ENCODE results near the gene GPRC5C. TPM values are rescaled to one million over a fixed set of nuclear protein-coding genes. Genes with fewer than 3 reads are reported as not detected.

Gene GPRC5C
- total and polyA plus RNA-seq, 4 donors: 34.2 to 195 (median 119) TPM

DNA sequence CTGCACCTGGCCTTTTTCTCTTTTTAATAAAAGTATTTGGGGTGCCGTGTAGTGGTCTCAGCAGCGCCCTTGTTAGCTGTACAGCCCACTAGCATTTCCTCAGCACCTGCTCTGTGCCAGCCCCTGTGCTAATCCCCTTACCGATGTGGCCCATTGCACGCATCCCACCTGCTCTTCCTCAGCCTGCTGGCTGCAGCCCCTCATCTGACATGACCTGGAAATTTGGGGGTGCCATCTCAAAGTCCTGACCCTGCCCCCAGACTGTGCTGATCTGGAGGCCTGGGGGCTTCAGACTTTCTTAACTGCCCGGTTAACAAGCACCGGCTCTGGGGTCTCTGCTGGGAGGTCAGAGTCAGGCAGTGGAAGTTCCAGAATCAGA, 10.4 kb downstream of the GPRC5C start:
- DNase-seq (ENCODE audit: low spot score): no peak
- Histone ChIP-seq H3K4me3 (ENCODE audit: low read depth in 1 of 3, low read length in 3 of 3) (no peak overlapping the region), H3K9ac (ENCODE audit: low read depth in 1 of 2, low read length in 2 of 2) (peak overlapping the region in 1 of 2 donors; percentile 83), H3K27ac (ENCODE audit: low read depth in 1 of 2, low read length in 2 of 2) (peak overlapping the region; percentile 83 to 99), H3K36me3 (ENCODE audit: control insufficient read depth in 4 of 4, insufficient read depth in 3 of 4, low read depth in 1 of 4, low read length in 3 of 4) (peaks cover 0 to 11% (median 0%) of the 10 kb centered on the region in 4 donors), H3K4me1 (ENCODE audit: control insufficient read depth in 4 of 4, insufficient read depth in 4 of 4, low read length in 3 of 4) (peaks cover 27 to 84% (median 66%) of the 10 kb centered on the region in 4 donors), H3K27me3 (ENCODE audit: control insufficient read depth in 4 of 4, insufficient read depth in 4 of 4, low read length in 3 of 4) (no peaks in the 10 kb centered on the region), H3K9me3 (ENCODE audit: control insufficient read depth in 4 of 4, low read length in 3 of 4) (no peaks in the 10 kb centered on the region)
- WGBS: 65% methylated on average over 6 of the region's 6 CpGs
- TF ChIP-seq TAF1 (conservative IDR thresholded peaks at IDR 0.05) (no peak), RAD21 (IDR thresholded peaks at IDR 0.05) (no peak), HNF4G (IDR thresholded peaks at IDR 0.05) (no peak), EGR1 (IDR thresholded peaks at IDR 0.05; ENCODE audit: low read depth in 2 of 2) (no peak)
- TF ChIP-seq, protein P1, sequence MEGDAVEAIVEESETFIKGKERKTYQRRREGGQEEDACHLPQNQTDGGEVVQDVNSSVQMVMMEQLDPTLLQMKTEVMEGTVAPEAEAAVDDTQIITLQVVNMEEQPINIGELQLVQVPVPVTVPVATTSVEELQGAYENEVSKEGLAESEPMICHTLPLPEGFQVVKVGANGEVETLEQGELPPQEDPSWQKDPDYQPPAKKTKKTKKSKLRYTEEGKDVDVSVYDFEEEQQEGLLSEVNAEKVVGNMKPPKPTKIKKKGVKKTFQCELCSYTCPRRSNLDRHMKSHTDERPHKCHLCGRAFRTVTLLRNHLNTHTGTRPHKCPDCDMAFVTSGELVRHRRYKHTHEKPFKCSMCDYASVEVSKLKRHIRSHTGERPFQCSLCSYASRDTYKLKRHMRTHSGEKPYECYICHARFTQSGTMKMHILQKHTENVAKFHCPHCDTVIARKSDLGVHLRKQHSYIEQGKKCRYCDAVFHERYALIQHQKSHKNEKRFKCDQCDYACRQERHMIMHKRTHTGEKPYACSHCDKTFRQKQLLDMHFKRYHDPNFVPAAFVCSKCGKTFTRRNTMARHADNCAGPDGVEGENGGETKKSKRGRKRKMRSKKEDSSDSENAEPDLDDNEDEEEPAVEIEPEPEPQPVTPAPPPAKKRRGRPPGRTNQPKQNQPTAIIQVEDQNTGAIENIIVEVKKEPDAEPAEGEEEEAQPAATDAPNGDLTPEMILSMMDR (IDR thresholded peaks at IDR 0.05; ENCODE audit: low read depth, low read length, missing input control): no peak

DNA sequence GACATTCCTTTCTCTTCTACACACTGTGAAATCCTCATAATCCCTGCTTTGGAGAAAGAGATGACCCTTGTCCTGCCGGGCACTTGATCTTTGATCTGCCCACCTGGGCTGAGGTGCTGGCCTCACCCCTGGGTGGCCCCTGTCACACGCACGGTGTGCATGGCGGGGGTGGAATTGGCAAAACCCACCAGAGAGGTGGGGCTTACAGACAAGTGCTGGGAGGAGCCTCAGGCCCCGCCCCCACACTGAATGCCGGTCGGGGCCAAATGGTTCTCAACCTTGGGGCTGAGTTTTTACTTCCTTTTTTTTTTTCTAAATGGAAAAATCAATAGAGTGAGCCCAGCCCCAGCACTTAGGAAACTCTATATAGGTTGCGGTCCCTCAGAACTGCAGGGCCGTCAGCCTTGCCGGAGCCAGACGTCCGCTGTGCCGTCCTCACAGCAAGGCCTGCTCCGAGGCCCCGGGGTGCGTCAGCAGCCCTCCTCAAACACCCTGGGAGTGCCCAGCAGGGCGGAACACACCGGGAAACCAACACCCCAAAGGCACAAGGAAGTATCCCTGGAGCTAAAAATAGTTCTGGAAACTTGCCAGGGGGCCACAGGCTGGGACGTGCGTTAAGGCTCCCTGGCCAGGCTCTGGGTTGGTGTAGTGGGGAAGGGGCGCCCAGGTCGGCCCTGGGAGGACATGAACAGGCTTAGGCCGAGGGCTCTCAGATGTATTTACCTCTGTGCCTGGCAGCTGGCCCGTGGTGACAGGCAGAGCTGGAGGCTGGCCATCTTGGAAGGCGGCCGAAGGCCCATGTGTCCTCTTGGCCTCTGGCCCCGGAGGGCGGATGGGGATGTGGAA, 11.0 kb downstream of the GPRC5C start:
- peak; percentile 82 for DNase-seq (ENCODE audit: low spot score)
- H3K9ac ChIP-seq (ENCODE audit: low read depth in 1 of 2, low read length in 2 of 2): peak overlapping the region; percentile 42 to 83
- H3K27me3 ChIP-seq (ENCODE audit: control insufficient read depth in 4 of 4, insufficient read depth in 4 of 4, low read length in 3 of 4): no peaks in the 10 kb centered on the region
- peaks cover 0 to 11% (median 0%) of the 10 kb centered on the region in 4 donors for H3K36me3 ChIP-seq (ENCODE audit: control insufficient read depth in 4 of 4, insufficient read depth in 3 of 4, low read depth in 1 of 4, low read length in 3 of 4)
- H3K4me1 ChIP-seq (ENCODE audit: control insufficient read depth in 4 of 4, insufficient read depth in 4 of 4, low read length in 3 of 4): peaks cover 27 to 87% (median 69%) of the 10 kb centered on the region in 4 donors
- 4% methylated on average over 28 of the region's 28 CpGs for WGBS
- no peaks in the 10 kb centered on the region for H3K9me3 ChIP-seq (ENCODE audit: control insufficient read depth in 4 of 4, low read length in 3 of 4)
- peak overlapping the region; percentile 83 to 99 for H3K27ac ChIP-seq (ENCODE audit: low read depth in 1 of 2, low read length in 2 of 2)
- TF ChIP-seq FOXA1 (IDR thresholded peaks at IDR 0.05) (peak; percentile 63), YY1 (IDR thresholded peaks at IDR 0.05) (peak; percentile 60), HNF4A (conservative IDR thresholded peaks at IDR 0.05) (peak; percentile 98), NR2F2 (IDR thresholded peaks at IDR 0.05) (peak; percentile 93), EGR1 (IDR thresholded peaks at IDR 0.05; ENCODE audit: low read depth in 2 of 2) (peak; percentile 92 to 95), TAF1 (conservative IDR thresholded peaks at IDR 0.05) (peak; percentile 86), HNF4G (IDR thresholded peaks at IDR 0.05) (peak; percentile 93), JUND (IDR thresholded peaks at IDR 0.05) (peak; percentile 54 to 75), RAD21 (IDR thresholded peaks at IDR 0.05) (peak; percentile 32 to 52), GABPA (IDR thresholded peaks at IDR 0.05 in 1 of 2, conservative IDR thresholded peaks at IDR 0.05 in 1 of 2) (peak; percentile 15 to 39), FOXA2 (IDR thresholded peaks at IDR 0.05) (peak; percentile 22), RXRA (IDR thresholded peaks at IDR 0.05) (peak; percentile 95 to 97), SP1 (IDR thresholded peaks at IDR 0.05) (peak; percentile 93)
- TF ChIP-seq, protein P2, sequence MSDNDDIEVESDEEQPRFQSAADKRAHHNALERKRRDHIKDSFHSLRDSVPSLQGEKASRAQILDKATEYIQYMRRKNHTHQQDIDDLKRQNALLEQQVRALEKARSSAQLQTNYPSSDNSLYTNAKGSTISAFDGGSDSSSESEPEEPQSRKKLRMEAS (IDR thresholded peaks at IDR 0.05): peak; percentile 59
- TF ChIP-seq, protein P1 (IDR thresholded peaks at IDR 0.05; ENCODE audit: low read depth, low read length, missing input control): no peak
- TF ChIP-seq, protein P3, sequence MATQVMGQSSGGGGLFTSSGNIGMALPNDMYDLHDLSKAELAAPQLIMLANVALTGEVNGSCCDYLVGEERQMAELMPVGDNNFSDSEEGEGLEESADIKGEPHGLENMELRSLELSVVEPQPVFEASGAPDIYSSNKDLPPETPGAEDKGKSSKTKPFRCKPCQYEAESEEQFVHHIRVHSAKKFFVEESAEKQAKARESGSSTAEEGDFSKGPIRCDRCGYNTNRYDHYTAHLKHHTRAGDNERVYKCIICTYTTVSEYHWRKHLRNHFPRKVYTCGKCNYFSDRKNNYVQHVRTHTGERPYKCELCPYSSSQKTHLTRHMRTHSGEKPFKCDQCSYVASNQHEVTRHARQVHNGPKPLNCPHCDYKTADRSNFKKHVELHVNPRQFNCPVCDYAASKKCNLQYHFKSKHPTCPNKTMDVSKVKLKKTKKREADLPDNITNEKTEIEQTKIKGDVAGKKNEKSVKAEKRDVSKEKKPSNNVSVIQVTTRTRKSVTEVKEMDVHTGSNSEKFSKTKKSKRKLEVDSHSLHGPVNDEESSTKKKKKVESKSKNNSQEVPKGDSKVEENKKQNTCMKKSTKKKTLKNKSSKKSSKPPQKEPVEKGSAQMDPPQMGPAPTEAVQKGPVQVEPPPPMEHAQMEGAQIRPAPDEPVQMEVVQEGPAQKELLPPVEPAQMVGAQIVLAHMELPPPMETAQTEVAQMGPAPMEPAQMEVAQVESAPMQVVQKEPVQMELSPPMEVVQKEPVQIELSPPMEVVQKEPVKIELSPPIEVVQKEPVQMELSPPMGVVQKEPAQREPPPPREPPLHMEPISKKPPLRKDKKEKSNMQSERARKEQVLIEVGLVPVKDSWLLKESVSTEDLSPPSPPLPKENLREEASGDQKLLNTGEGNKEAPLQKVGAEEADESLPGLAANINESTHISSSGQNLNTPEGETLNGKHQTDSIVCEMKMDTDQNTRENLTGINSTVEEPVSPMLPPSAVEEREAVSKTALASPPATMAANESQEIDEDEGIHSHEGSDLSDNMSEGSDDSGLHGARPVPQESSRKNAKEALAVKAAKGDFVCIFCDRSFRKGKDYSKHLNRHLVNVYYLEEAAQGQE (IDR thresholded peaks at IDR 0.05): peak; percentile 73
- TF ChIP-seq, protein P4, sequence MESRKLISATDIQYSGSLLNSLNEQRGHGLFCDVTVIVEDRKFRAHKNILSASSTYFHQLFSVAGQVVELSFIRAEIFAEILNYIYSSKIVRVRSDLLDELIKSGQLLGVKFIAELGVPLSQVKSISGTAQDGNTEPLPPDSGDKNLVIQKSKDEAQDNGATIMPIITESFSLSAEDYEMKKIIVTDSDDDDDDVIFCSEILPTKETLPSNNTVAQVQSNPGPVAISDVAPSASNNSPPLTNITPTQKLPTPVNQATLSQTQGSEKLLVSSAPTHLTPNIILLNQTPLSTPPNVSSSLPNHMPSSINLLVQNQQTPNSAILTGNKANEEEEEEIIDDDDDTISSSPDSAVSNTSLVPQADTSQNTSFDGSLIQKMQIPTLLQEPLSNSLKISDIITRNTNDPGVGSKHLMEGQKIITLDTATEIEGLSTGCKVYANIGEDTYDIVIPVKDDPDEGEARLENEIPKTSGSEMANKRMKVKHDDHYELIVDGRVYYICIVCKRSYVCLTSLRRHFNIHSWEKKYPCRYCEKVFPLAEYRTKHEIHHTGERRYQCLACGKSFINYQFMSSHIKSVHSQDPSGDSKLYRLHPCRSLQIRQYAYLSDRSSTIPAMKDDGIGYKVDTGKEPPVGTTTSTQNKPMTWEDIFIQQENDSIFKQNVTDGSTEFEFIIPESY (IDR thresholded peaks at IDR 0.05): peak; percentile 75
- TF ChIP-seq, protein P5, sequence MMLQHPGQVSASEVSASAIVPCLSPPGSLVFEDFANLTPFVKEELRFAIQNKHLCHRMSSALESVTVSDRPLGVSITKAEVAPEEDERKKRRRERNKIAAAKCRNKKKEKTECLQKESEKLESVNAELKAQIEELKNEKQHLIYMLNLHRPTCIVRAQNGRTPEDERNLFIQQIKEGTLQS (IDR thresholded peaks at IDR 0.05): peak; percentile 39
- H3K4me3 ChIP-seq (ENCODE audit: low read depth in 1 of 3, low read length in 3 of 3): peak overlapping the region in 1 of 3 donors; percentile 22

Data from liver (tissue), 9 donors.